Measurements from ENCODE around the gene CGB1.
"Not testable (repeated sequence)": the region's sequence is repeated elsewhere in the genome, so short reads cannot be mapped to it uniquely, and the experiment has no call there.

GRCh38 chr19:49049011-49049410 lies 12.3 kb upstream of the CGB1 start, which contains the start of gene CGB8:
- not testable (repeated sequence) for TF ChIP-seq HOXB13 (CRISPR knock-in tag; IDR thresholded peaks at IDR 0.05; ENCODE audit: low read depth); USF2 (IDR thresholded peaks at IDR 0.05); BHLHE40 (IDR thresholded peaks at IDR 0.05; ENCODE audit: low read depth, low read length); KDM1A (IDR thresholded peaks at IDR 0.05; ENCODE audit: low read depth); NFE2L2 (conservative IDR thresholded peaks at IDR 0.05; ENCODE audit: low read length); PHF8 (IDR thresholded peaks at IDR 0.05; ENCODE audit: borderline replicate concordance, low read depth); RAD21 (conservative IDR thresholded peaks at IDR 0.05 in 1 of 2, IDR thresholded peaks at IDR 0.05 in 1 of 2); CTCF (IDR thresholded peaks at IDR 0.05)
